ENCODE measurements around the gene SRP14.
"Not testable (repeated sequence)": the region's sequence is repeated elsewhere in the genome, so short reads cannot be mapped to it uniquely, and the experiment has no call there.

Gene SRP14

GRCh38 chr15:40031300-40031699 lies 7.7 kb downstream of the SRP14 start:
- in situ Hi-C loops (cut with MboI; ENCODE audit: low sequenced_read_pairs): no loop called here

DNA sequence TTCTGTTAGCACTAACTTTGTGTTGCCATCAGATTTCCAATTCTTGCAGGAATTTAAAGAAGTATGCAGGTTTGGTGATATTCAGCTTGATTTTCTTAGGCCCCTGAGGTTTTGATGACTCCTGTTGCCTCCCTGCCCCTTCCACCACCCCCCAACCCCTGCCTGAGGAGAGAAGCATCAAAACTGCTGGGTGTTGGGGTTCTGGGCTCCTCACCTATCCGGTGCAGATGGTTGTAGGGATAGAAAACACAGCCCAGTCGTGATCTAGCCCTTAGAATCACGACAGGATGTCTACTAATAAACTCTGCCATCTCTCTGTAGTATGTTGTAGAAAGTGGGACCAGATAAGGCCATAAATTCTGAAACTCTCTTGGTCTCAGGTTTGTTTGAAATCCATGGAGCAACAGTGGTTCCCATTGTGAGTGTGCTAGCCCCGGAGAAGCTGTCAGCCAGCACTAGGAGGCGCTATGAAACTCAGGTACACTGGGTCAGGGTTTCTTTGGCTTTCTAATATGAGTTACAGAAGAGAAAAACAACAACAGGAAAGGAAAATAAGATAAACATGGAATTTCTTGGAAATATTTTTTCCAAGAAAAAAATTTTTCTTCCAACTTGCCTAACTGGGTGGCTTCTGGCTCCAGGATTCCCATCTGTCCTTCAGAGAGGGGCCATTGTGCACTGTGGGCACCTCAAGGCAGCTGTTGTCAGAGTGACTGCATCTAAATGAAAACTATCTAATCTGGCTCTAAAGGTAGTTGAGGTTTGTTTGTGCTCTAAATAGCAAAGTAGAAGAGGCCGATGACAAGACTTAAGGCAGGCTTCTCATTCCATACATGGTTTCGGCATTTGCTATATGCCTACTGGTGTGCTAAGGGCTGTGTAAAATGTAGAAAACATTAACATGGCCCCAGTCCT lies 8.7 kb downstream of the SRP14 start:
- in situ Hi-C loops (cut with MboI; ENCODE audit: low sequenced_read_pairs): no loop called here

DNA sequence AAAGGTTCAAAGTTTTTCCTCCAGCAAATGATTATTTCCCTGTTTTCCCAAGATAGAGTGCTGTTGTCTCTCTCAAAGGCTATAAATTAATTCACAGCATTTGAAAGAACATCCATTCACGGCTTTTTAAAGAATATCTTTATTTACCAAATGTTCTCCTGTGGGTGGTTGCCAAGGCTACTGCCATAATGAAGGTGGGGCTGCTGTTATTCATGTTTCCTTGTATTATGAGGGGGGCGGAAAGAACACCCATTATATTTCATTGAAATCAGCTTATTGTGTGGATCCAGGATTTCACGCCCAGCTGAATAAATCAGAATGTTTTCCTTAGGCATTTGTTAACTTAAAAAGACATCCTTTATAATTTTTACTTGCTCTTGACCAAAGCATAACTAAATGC lies 10.1 kb downstream of the SRP14 start:
- in situ Hi-C loops (cut with MboI; ENCODE audit: low sequenced_read_pairs): no loop called here

- in situ Hi-C loops (cut with MboI; ENCODE audit: low sequenced_read_pairs): no loop called here
Measured at GRCh38 chr15:40028193-40028592, 10.8 kb downstream of the SRP14 start.

GRCh38 chr15:40016224-40016865 lies 22.6 kb downstream of the SRP14 start:
- in situ Hi-C loops (cut with MboI; ENCODE audit: low sequenced_read_pairs): no loop called here

DNA sequence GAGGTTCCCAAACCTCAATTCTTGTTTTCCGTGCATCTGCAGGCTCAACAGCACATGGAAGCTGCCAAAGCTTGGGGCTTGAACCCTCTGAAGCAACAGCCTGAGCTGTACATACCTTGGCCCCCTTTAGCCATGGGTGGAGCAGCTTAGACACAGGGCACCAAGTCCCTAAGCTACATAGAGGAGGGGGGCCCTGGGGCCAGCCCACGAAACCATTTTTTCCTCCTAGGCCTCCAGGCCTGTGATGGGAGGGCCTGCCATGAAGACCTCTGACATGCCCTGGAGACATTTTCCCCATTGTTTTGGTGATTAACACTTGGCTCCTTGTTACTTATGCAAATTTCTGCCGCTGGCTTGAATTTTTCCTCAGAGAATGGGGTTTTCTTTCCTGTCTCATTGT lies 24.6 kb downstream of the SRP14 start:
- in situ Hi-C loops (cut with MboI; ENCODE audit: low sequenced_read_pairs): no loop called here

- in situ Hi-C loops (cut with MboI; ENCODE audit: low sequenced_read_pairs): not testable (repeated sequence)
Measured at GRCh38 chr15:40013372-40013771, 25.6 kb downstream of the SRP14 start.

DNA sequence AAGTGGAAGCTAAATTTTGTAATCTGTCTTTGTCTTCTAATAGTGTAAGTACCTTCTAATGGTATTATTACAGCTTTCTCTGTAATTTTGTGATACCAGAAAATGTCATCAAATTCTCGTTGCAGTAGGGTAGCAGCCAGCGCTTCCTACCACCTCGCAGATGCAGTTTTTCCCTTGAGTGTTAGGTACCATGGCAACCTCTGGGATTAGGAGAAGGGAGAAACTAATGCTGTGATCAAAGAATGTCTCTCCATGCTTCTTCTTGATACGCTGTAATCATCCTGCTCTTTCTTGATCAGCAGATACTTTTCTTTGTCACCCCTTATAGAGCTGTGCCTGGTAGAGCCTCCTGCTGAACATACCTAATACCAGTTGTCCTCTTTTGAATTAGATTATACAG lies 27.7 kb downstream of the SRP14 start:
- in situ Hi-C loops (cut with MboI; ENCODE audit: low sequenced_read_pairs): no loop called here

- in situ Hi-C loops (cut with MboI; ENCODE audit: low sequenced_read_pairs): no loop called here
Measured at GRCh38 chr15:40010686-40011085, 28.3 kb downstream of the SRP14 start.

GRCh38 chr15:40008061-40008765 lies 30.8 kb downstream of the SRP14 start:
- in situ Hi-C loops (cut with MboI; ENCODE audit: low sequenced_read_pairs): no loop called here

GRCh38 chr15:40006646-40007045 lies 32.3 kb downstream of the SRP14 start:
- in situ Hi-C loops (cut with MboI; ENCODE audit: low sequenced_read_pairs): no loop called here

- in situ Hi-C loops (cut with MboI; ENCODE audit: low sequenced_read_pairs): no loop called here
Measured at GRCh38 chr15:40006003-40006402, 33.0 kb downstream of the SRP14 start.

- in situ Hi-C loops (cut with MboI; ENCODE audit: low sequenced_read_pairs): no loop called here
Measured at GRCh38 chr15:40003116-40003916, 35.7 kb downstream of the SRP14 start.

GRCh38 chr15:40002295-40002694 lies 36.7 kb downstream of the SRP14 start:
- in situ Hi-C loops (cut with MboI; ENCODE audit: low sequenced_read_pairs): no loop called here

DNA sequence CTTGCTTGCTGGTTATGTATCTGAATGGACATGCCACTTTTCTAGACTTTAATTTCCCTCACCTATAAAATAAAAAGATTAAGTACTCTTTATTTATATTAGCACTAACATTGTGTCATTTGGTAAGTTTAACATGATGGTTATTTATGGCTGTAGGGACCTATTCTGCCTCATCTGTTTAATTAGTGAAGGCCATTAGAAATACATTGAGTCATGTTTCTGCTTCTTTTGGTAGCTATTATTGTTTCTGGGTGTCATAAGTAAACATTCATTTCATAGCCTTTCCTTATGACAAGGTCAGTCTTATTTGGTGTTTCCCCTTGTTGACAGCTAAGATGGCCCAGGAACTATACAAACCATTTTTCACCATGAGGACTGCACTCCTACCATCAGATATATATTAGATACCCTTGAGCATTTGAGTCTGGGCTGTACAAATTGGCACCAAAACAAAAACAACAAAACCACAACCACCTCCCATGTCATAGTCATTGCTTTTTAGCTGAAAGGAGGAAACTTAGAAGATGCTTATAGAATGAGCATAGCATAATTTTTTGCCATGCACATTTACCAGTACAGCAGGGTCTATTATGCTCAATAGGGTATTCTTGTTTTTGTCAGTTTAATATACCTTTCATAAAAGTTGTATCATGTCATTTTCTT lies 39.3 kb downstream of the SRP14 start:
- in situ Hi-C loops (cut with MboI; ENCODE audit: low sequenced_read_pairs): no loop called here

- in situ Hi-C loops (cut with MboI; ENCODE audit: low sequenced_read_pairs): no loop called here
Measured at GRCh38 chr15:39998511-39999077, 40.4 kb downstream of the SRP14 start.

DNA sequence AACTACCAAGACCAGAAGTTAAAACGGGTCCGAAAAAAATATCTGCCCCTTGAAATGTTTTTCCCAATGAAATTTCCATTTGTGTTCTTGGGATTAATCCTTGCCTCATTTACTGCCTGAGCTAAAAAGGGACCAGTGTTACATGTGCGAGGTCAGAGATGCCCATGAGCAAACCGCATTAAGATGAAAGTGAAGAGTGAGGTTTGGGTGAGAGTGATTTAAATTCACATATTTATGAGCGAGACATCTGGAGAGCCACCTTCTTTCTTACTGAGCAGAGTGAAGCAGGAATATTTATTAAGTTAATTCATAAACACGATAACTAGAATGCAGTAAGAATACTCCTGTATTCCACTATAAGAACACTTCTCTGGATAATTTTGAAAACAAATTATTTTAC lies 41.3 kb downstream of the SRP14 start:
- in situ Hi-C loops (cut with MboI; ENCODE audit: low sequenced_read_pairs): no loop called here

DNA sequence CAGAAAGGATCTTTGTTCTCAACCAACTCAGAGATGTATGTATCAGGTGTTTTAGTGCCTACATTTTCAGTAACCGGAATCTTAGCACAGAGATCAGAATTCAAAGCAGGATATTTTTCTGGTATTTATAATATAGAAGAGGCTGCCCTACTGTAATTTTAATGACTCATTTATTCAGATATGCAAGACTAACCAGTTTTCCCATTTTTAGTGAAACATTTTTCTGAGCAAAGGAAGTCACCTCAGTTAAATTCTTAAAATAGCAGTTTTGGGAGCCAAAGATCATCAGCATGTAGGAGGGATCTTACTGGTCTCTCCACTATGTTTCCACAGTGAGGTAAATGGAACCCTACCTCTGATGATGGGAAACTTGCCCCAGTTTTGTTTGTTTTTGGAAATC lies 42.0 kb downstream of the SRP14 start:
- in situ Hi-C loops (cut with MboI; ENCODE audit: low sequenced_read_pairs): no loop called here

- in situ Hi-C loops (cut with MboI; ENCODE audit: low sequenced_read_pairs): not testable (repeated sequence)
Measured at GRCh38 chr15:39996228-39996627, 42.8 kb downstream of the SRP14 start.

DNA sequence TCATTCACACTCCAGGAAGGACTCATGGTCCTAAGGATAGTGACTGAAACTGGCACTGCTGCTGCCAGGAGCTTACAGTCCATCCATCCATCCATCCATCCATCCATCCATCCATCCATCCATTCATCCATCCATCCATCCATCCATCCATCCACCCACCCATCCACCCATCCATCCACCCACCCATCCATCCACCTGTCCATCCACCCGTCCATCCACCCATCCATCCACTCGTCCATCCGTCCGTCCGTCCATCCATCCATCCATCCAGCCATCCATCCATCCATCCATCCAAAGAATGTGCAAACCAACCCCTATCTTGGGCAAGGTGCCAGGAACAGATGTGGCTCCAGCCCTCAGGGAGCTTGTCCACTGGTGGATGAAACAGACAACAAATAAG lies 46.0 kb downstream of the SRP14 start:
- in situ Hi-C loops (cut with MboI; ENCODE audit: low sequenced_read_pairs): not testable (repeated sequence)

Measured in hTERT RPE-1 (cell line).